Occipital lobe (tissue), 2 donors: Measurements from ENCODE around the gene RASA1. TPM values are rescaled to one million over a fixed set of nuclear protein-coding genes. Genes with fewer than 3 reads are reported as not detected.
"Not testable (repeated sequence)": the region's sequence is repeated elsewhere in the genome, so short reads cannot be mapped to it uniquely, and the experiment has no call there.

Experiments
- DNase-seq: peaks from one replicate; lab custom pipeline; 2025; lab: John Stamatoyannopoulos, UW
- total RNA-seq: library from RNA; depleted of rRNA; stranded (reverse); fragments of >200 nt; gene quantifications from one replicate; pipeline ENCODE4 v1.2.3, GENCODE V29; 2014

The RASA1 gene
- total RNA-seq, 1 donor from 2014 or later: 73.2 TPM

- no peak for DNase-seq
These were observed 14.6 kb downstream of the RASA1 start for GRCh38 chr5:87282269-87282668.

GRCh38 chr5:87287266-87287665, 19.6 kb downstream of the RASA1 start:
- not testable (repeated sequence) for DNase-seq

- no peak for DNase-seq
These were observed 31.1 kb downstream of the RASA1 start for GRCh38 chr5:87298692-87299362.

- DNase-seq: no peak
These were observed 32.5 kb downstream of the RASA1 start for GRCh38 chr5:87300176-87300575.

GRCh38 chr5:87300744-87301143, 33.1 kb downstream of the RASA1 start:
- no peak for DNase-seq

GRCh38 chr5:87302061-87302460, 34.4 kb downstream of the RASA1 start:
- DNase-seq: no peak

GRCh38 chr5:87303324-87303723, 35.6 kb downstream of the RASA1 start:
- no peak for DNase-seq

- not testable (repeated sequence) for DNase-seq
These were observed 38.4 kb downstream of the RASA1 start for GRCh38 chr5:87306090-87306489.

GRCh38 chr5:87307796-87308423, 40.2 kb downstream of the RASA1 start:
- DNase-seq: no peak

GRCh38 chr5:87311405-87312279, 44.0 kb downstream of the RASA1 start:
- no peak for DNase-seq

- no peak for DNase-seq
These were observed 45.5 kb downstream of the RASA1 start for GRCh38 chr5:87313216-87313615.

- no peak for DNase-seq
These were observed 51.8 kb downstream of the RASA1 start for GRCh38 chr5:87319469-87319868.

- no peak for DNase-seq
These were observed 53.9 kb downstream of the RASA1 start for GRCh38 chr5:87321605-87322004.

- DNase-seq: no peak
These were observed 54.7 kb downstream of the RASA1 start for GRCh38 chr5:87322381-87322780.

GRCh38 chr5:87327998-87328397, 60.3 kb downstream of the RASA1 start:
- no peak for DNase-seq

GRCh38 chr5:87329114-87329513, 61.4 kb downstream of the RASA1 start:
- no peak for DNase-seq

GRCh38 chr5:87339986-87340385, 72.3 kb downstream of the RASA1 start:
- DNase-seq: no peak

- no peak for DNase-seq
These were observed 73.0 kb downstream of the RASA1 start for GRCh38 chr5:87340716-87341115.

GRCh38 chr5:87347272-87347671, 79.6 kb downstream of the RASA1 start:
- no peak for DNase-seq

GRCh38 chr5:87347841-87348240, 80.2 kb downstream of the RASA1 start:
- DNase-seq: no peak

GRCh38 chr5:87354496-87354895, 86.8 kb downstream of the RASA1 start:
- DNase-seq: no peak

GRCh38 chr5:87359106-87359505, 91.4 kb downstream of the RASA1 start:
- no peak for DNase-seq
